ENCODE data around the gene NOD1.
"Not testable (repeated sequence)": the region's sequence is repeated elsewhere in the genome, so short reads cannot be mapped to it uniquely, and the experiment has no call there.

The NOD1 gene, protein sequence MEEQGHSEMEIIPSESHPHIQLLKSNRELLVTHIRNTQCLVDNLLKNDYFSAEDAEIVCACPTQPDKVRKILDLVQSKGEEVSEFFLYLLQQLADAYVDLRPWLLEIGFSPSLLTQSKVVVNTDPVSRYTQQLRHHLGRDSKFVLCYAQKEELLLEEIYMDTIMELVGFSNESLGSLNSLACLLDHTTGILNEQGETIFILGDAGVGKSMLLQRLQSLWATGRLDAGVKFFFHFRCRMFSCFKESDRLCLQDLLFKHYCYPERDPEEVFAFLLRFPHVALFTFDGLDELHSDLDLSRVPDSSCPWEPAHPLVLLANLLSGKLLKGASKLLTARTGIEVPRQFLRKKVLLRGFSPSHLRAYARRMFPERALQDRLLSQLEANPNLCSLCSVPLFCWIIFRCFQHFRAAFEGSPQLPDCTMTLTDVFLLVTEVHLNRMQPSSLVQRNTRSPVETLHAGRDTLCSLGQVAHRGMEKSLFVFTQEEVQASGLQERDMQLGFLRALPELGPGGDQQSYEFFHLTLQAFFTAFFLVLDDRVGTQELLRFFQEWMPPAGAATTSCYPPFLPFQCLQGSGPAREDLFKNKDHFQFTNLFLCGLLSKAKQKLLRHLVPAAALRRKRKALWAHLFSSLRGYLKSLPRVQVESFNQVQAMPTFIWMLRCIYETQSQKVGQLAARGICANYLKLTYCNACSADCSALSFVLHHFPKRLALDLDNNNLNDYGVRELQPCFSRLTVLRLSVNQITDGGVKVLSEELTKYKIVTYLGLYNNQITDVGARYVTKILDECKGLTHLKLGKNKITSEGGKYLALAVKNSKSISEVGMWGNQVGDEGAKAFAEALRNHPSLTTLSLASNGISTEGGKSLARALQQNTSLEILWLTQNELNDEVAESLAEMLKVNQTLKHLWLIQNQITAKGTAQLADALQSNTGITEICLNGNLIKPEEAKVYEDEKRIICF

GRCh38 chr7:30478349-30479201, at the start of gene NOD1:
TSS of gene NOD1 (minus strand) at chr7:30478784. CDS start at chr7:30456921, 21,863 bp downstream.
- DNase-seq, result peak; percentile 78

- not testable (repeated sequence) for DNase-seq
Observed at GRCh38 chr7:30527297-30527696, 48.7 kb upstream of the NOD1 start.

DNA sequence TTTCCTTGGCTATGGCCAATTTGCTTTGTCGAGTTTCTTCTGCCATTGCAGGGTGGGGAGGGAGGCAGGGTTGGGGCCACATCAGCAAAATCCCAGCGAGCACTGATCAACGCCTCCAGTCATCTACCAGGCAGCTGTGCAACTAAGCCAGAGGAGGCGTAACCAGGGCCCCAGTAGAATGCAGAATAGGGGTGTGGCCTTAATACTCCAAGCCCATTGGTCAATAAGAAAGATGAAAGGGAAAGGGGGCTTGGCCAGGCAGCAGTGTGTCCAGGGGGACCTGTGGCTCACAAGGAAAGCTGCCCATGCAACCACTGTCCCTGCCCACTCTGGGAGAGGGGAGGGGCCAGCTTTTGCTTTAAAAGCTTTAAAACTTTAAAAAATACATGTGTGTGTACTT, 47.6 kb upstream of the NOD1 start:
- DNase-seq, result no peak

- DNase-seq, result no peak
Observed at GRCh38 chr7:30525429-30525828, 46.8 kb upstream of the NOD1 start.

DNA sequence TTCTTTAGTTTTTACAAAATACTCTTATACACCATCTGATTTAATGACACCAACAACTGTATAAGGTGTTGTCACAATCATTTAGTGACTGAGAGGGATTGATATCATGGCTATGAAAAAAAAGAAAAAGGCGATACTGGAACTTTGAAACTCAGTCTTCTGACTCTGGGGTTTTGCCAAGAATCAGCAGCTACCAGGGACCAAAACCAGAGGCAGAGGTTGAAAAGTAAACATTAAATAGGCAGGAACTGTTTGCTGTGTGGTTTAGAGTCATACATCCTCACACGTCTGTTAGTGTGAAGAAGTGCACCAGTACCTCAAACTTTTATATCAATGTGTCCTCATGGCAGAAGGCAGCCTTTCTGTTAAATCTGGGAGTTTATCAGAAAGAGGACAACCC, 46.0 kb upstream of the NOD1 start:
- no peak for DNase-seq

DNA sequence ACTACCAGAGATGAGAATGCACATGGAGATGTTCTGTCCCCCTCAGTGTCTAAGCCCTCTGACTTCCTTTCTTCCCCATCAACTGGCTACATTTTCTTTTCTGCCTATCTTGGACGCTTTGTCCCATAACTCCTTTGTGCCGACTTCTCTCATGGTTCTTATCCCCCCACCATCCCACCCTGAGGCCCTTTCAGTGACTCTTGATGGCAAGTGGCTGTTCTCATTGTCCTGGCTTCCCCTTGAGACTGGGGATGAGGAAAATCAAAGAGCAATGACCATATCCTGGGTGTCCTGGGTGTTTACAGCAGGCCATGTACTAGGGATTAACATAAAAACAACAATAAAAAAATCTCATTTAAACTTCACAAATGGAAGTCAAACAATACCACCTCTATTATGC, 44.9 kb upstream of the NOD1 start:
- no peak for DNase-seq

GRCh38 chr7:30522159-30522558, 43.6 kb upstream of the NOD1 start:
- DNase-seq, result no peak

DNA sequence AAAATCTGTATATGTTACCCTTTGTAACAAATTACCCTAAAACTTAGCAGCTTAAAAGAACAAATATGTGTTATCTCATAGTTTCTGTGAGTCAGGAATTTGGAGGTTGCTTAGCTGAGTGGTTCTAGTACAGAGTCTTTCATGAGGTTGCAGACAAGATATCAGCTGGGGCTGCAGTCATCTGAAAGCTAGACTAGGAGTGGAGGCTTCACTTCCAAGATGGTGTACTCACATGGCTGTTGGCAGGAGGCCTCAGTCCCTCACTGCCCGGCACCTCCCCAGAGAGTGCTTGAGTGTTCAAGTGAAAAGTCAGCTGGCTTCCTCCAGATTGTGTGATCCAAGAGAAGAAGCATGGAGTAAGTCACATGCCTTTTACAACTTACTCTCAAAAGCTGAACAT, 42.9 kb upstream of the NOD1 start:
- DNase-seq, result no peak

DNA sequence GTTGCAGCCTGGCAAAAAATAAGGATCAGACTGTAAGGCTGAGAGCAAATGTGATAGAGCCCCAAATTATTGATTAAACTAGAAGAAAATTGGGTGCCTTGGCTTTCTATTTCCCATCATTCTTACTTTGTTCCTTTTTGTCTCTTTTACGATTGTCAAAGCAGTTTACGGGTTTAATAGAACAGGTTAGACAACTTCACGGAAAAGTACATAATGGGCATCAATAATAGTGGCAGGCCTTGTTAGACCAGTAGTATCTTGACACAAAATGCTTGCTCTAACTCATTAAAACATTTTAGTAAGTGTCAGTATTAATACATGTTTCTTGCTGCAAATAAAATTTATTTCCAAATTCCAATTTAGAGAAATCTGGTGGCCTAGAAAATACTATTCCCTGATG, 40.5 kb upstream of the NOD1 start:
- DNase-seq, result no peak

- no peak for DNase-seq
Observed at GRCh38 chr7:30515761-30516160, 37.2 kb upstream of the NOD1 start.

DNA sequence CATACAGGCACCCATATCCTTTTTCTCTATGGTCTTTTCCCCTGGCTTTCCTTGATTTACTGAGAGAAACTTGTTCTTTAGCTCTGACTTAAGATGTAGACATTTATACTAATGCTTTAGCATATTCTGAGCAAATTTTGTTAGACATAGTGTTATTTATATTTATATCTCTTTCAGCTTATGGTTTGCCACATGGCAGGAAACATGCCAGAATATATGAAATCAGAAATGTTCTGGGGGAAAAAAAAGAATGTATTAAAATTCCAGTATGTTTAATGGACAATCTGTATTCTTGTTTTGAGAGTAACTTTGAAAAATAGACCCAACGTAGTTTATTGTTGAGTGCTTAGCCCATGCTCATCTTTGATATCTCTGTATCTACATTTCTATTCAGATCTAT, 36.2 kb upstream of the NOD1 start:
- no peak for DNase-seq

DNA sequence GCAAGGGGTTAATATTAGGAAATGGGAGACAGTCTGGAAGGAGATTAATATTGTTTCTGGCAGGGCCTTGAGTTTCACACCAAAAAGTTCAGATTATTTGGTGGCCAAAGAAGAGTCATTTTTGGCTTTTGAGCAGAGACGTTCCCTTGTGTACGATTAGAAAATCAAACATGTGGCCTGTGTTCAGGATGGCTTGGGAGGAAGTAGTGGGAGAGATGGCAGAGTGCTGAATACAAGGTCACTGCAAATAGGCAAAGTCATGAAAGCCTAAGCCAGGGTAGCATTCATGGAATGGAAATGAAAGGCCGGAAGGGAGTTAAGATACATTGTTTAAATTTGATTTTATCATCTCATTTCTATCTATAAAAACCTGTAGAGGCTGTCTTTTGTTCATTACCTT, 35.6 kb upstream of the NOD1 start:
- no peak for DNase-seq

GRCh38 chr7:30513762-30514161, 35.2 kb upstream of the NOD1 start:
- DNase-seq, result no peak

GRCh38 chr7:30511973-30512662, 33.5 kb upstream of the NOD1 start:
- DNase-seq, result no peak

- DNase-seq, result no peak
Observed at GRCh38 chr7:30511494-30511893, 32.9 kb upstream of the NOD1 start.

- DNase-seq, result peak; percentile 49
Observed at GRCh38 chr7:30510124-30511075, 31.8 kb upstream of the NOD1 start.

DNA sequence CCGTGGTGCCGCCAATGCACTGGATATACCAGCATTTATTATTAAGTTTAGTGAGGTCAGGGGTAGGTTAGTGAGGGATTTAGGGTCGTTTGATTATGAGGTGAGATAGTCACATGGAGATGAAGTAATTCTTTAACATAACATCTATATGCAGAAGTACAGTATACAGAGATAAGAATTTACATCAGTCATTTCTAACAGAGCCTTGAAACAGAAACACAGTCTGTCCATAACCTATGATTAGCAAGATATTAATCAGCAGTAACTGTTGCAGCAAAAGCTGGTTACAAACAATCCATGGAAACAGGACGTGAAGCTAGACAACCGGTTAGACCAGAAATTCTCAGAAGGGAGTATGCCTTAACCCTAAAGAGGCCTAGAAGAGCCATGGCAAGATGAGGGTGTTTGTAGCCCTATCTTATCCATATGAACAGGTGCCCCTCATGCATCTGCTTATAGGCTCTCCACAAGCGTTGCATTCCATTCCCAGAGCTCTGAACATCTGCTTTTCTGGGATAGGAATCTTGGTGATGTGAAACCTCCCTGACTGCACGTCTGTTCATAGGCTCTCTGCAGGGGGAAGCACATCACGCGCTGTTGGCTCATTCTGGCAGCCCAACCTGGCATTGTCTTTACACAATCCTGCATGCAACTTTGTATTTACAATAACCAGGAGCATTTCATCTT, 30.7 kb upstream of the NOD1 start:
- not testable (repeated sequence) for DNase-seq

DNA sequence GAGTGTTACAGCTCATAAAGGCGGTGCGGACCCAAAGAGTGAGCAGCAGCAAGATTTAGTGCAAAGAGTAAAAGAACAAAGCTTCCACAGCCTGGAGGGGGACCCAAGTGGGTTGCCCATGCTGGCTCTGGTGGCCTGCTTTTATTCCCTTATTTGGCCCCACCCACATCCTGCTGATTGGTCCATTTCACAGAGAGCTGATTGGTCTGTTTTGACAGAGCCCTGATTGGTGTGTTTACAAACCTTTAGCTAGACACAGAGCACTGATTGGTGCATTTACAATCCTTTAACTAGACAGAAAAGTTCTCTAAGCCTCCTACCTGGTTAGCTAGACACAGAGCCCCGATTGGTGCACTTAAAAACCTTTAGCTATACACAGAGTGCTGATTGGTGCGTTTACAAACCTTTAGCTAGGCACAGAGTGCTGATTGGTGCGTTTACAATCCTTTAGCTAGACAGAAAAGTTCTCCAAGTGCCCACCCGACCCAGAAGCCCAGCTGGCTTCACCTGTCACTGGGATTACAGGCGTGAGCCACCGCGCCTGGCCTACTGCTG, 28.8 kb upstream of the NOD1 start:
- DNase-seq, result not testable (repeated sequence)

GRCh38 chr7:30505174-30505697, 26.7 kb upstream of the NOD1 start:
- no peak for DNase-seq

All from activated CD4-positive, alpha-beta T cell treated with anti-CD3 and anti-CD28 coated beads for 48 hours (primary cell).